GM18909 (cell line): ENCODE results near the gene COX4I2.
A peak's percentile ranks its signal among the peaks of the same experiment; 100 is the strongest.

Source experiments
- ATAC-seq: cut with Tn5 transposase; IDR thresholded peaks from one replicate; pipeline ENCODE4 v1.9.1; 2021; ENCODE audit warnings: mild to moderate bottlenecking; ENCODE audit not compliant: unreplicated experiment, poor library complexity

Gene COX4I2

GRCh38 chr20:31690124-31690666 is 52.5 kb downstream of the COX4I2 start:
- ATAC-seq, result no peak

- peak; percentile 70 for ATAC-seq
Observed at GRCh38 chr20:31691646-31692275, 54.0 kb downstream of the COX4I2 start.

DNA sequence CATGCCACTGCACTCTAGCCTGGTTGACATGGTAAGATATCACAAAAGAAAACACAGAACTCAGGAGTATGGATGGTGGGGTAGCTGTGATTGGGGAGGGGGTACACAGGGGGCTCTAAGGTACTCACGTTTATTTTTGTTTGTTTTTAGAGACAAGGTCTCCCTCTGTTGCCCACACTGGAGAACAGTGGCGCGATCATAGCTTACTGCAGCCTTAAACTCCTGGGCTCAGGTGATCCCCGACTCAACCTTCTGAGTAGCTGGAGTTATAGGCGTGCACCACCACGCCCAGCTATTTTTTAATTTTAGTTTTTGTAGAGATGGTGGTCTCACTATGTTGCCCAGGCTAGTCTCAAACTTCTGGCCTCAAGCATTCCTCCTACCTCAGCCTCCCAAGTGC is 55.7 kb downstream of the COX4I2 start:
- ATAC-seq, result no peak

- no peak for ATAC-seq
Observed at GRCh38 chr20:31693987-31694661, 56.4 kb downstream of the COX4I2 start.
